IMR-90 (cell line): ENCODE data around the gene UBL4B. TPM values are rescaled to one million over a fixed set of nuclear protein-coding genes. Genes with fewer than 3 reads are reported as not detected.

Experiments
- ATAC-seq: fragments of 200-7000 bp; cut with Tn5 transposase; 2 replicates; pipeline ENCODE4 v1.9.1; 2020; ENCODE audit warnings: low read depth, mild to moderate bottlenecking, moderate library complexity
- BruUV-seq: library from RNA; stranded (reverse); fragments of 400-500 nt; replicated peaks from 2 replicates; lab custom pipeline; 2021; lab: Mats Ljungman, UMichigan
- CTCF ChIA-PET: fragments of 300-600 bp; formaldehyde crosslinking; extraction: SDS; loops from one replicate; lab custom pipeline; 2021; ENCODE audit warnings: antibody characterized with exemption; lab: Yijun Ruan, JAX
- POLR2A ChIA-PET: fragments of 300-600 bp; sonication (Branson Sonifier 250); formaldehyde crosslinking; loops from one replicate; lab custom pipeline; 2022; ENCODE audit warnings: antibody characterized with exemption; ENCODE audit not compliant: unreplicated experiment; lab: Charles Lee
- DNase-seq: peaks from one replicate; pipeline ENCODE4 v3.0.0; 2013
- H2AFZ ChIP-seq: replicated peaks from 2 replicates; pipeline ENCODE3; 2013; ENCODE audit warnings: low read length, mild to moderate bottlenecking; ENCODE audit not compliant: poor library complexity
- H2AK5ac ChIP-seq: 2 replicates; pipeline ENCODE4 v1.6.1; 2013; ENCODE audit warnings: low read depth, low read length, inconsistent platforms
- H2AK9ac ChIP-seq: replicated peaks from 2 replicates; pipeline ENCODE3; 2013; ENCODE audit warnings: mild to moderate bottlenecking, low read depth, low read length, moderate library complexity; ENCODE audit not compliant: poor library complexity
- H2BK120ac ChIP-seq: 2 replicates; pipeline ENCODE4 v1.6.1; 2013; ENCODE audit warnings: low read depth, low read length, inconsistent platforms
- H2BK15ac ChIP-seq: 3 replicates; pipeline ENCODE4 v1.6.1; 2013; ENCODE audit warnings: low read depth, low read length, inconsistent platforms
- H2BK20ac ChIP-seq: 2 replicates; pipeline ENCODE4 v1.6.1; 2013; ENCODE audit warnings: low read depth, mild to moderate bottlenecking, inconsistent platforms, low read length, moderate library complexity
- H2BK5ac ChIP-seq: 2 replicates; pipeline ENCODE4 v1.6.1; 2013; ENCODE audit warnings: mild to moderate bottlenecking, low read depth, low read length, inconsistent platforms; ENCODE audit not compliant: poor library complexity, severe bottlenecking
- H3K14ac ChIP-seq: replicated peaks from 2 replicates; pipeline ENCODE4 v1.6.1; 2013; ENCODE audit warnings: low read depth, low read length, inconsistent platforms
- H3K18ac ChIP-seq: 2 replicates; pipeline ENCODE4 v1.6.1; 2013; ENCODE audit warnings: low read depth, low read length, control low read depth
- H3K23ac ChIP-seq: 2 replicates; pipeline ENCODE4 v1.6.1; 2013; ENCODE audit warnings: low read depth, low read length, inconsistent platforms
- H3K27ac ChIP-seq: 2 replicates; pipeline ENCODE4 v1.5.1; 2013; ENCODE audit warnings: mild to moderate bottlenecking, control low read depth, low read length; ENCODE audit not compliant: insufficient read depth
- H3K27me3 ChIP-seq: 2 replicates; pipeline ENCODE4 v1.6.1; 2013; ENCODE audit warnings: low read length; ENCODE audit not compliant: control insufficient read depth, insufficient read depth
- H3K36me3 ChIP-seq: 2 replicates; pipeline ENCODE4 v1.6.1; 2013; ENCODE audit warnings: low read length, mixed read lengths; ENCODE audit not compliant: control insufficient read depth, insufficient read depth
- H3K4ac ChIP-seq: 2 replicates; pipeline ENCODE4 v1.6.1; 2013; ENCODE audit warnings: low read depth, low read length, inconsistent platforms
- H3K4me1 ChIP-seq: 2 replicates; pipeline ENCODE4 v1.6.1; 2013; ENCODE audit warnings: low read length, mixed read lengths; ENCODE audit not compliant: control insufficient read depth, insufficient read depth
- H3K4me2 ChIP-seq: 2 replicates; pipeline ENCODE4 v1.6.1; 2013; ENCODE audit warnings: low read depth, mild to moderate bottlenecking, control low read depth, low read length, moderate library complexity
- H3K4me3 ChIP-seq: 2 replicates; pipeline ENCODE4 v1.5.1; 2013; ENCODE audit warnings: low read depth, mild to moderate bottlenecking, control low read depth, low read length, moderate library complexity; ENCODE audit not compliant: insufficient read depth
- H3K56ac ChIP-seq: 2 replicates; pipeline ENCODE4 v1.6.1; 2013; ENCODE audit warnings: low read length, inconsistent platforms; ENCODE audit not compliant: insufficient read depth; ENCODE audit errors: extremely low read depth
- H3K79me1 ChIP-seq, 2 experiments: 2 replicates each; pipeline ENCODE4 v1.6.1; 2013; ENCODE audit warnings: low read length in 2 of 2, inconsistent platforms in 1 of 2, low read depth in 1 of 2
- H3K9ac ChIP-seq: 2 replicates; pipeline ENCODE4 v1.6.1; 2013; ENCODE audit warnings: low read depth, low read length, control low read depth
- H3K9me1 ChIP-seq: 2 replicates; pipeline ENCODE4 v1.6.1; 2013; ENCODE audit warnings: low read length, inconsistent platforms; ENCODE audit not compliant: insufficient read depth
- H3K9me3 ChIP-seq: 2 replicates; pipeline ENCODE4 v1.6.1; 2013; ENCODE audit warnings: low read length; ENCODE audit not compliant: control insufficient read depth, insufficient read depth
- H4K20me1 ChIP-seq: 2 replicates; pipeline ENCODE4 v1.6.1; 2013; ENCODE audit warnings: low read length, inconsistent platforms; ENCODE audit not compliant: insufficient read depth
- H4K5ac ChIP-seq: 2 replicates; pipeline ENCODE4 v1.6.1; 2013; ENCODE audit warnings: mild to moderate bottlenecking, low read depth, low read length, control low read depth
- H4K8ac ChIP-seq, 2 experiments: 2 replicates each; pipeline ENCODE4 v1.6.1; 2013; ENCODE audit warnings: low read depth in 2 of 2, low read length in 2 of 2, control low read depth in 1 of 2, inconsistent platforms in 1 of 2
- H4K91ac ChIP-seq: 2 replicates; pipeline ENCODE4 v1.6.1; 2013; ENCODE audit warnings: low read depth, low read length, inconsistent platforms; ENCODE audit not compliant: insufficient read depth
- MAZ ChIP-seq: IDR thresholded peaks from 2 replicates; pipeline ENCODE4 v1.6.1; 2012; ENCODE audit warnings: low read depth, mild to moderate bottlenecking, low read length, improper control_type of control experiment, moderate library complexity, borderline replicate concordance
- MXI1 ChIP-seq: IDR thresholded peaks from 2 replicates; pipeline ENCODE4 v1.6.1; 2012; ENCODE audit warnings: low read depth, mild to moderate bottlenecking, low read length, moderate library complexity, borderline replicate concordance
- RFX5 ChIP-seq: IDR thresholded peaks from 2 replicates; pipeline ENCODE4 v1.8.0; 2012; ENCODE audit warnings: low read depth, mild to moderate bottlenecking, low read length, moderate library complexity
- WGBS, 2 experiments: methylation state at CpG; one replicate each; pipeline versions ENCODE4 v1.1.5 to v1.1.7; 2013; ENCODE audit warnings: missing lambda C conversion rate in 2 of 2; ENCODE audit not compliant: insufficient read length in 1 of 2; ENCODE audit errors: extremely low coverage in 2 of 2; 5-methylcytosine and 5-hydroxymethylcytosine counted together
- dilution Hi-C: fragments of 300-500 bp; cut with HindIII; formaldehyde crosslinking; loops from one replicate; pipeline ENCODE4 v1.14.3; 2018; ENCODE audit warnings: low sequenced_read_pairs; ENCODE audit not compliant: unreplicated experiment
- in situ Hi-C: fragments of 300-500 bp; cut with MboI; formaldehyde crosslinking; loops from 3 replicates; pipeline ENCODE4 v1.14.3; 2019; ENCODE audit warnings: low sequenced_read_pairs, inconsistent platforms, mixed read lengths
- intact Hi-C: fragments of 100-400 bp; cut with micrococcal nuclease; formaldehyde crosslinking; loops from 2 replicates; pipeline ENCODE4 v1.10.0; 2022
- polyA plus RNA-seq, 3 experiments: library from polyadenylated mRNA; depleted of rRNA; stranded (reverse); fragments of >200 nt; gene quantifications; 2 replicates each; pipeline ENCODE4 v1.2.3, GENCODE V29; 2012; ENCODE audit warnings: low replicate concordance in 1 of 3
- total RNA-seq: library from RNA; depleted of rRNA; stranded (reverse); fragments of >200 nt; gene quantifications from 2 replicates; pipeline ENCODE4 v1.2.3, GENCODE V29; 2012; rRNA removed
- TF ChIP-seq, protein P1 (sequence below): fragments of 150-350 bp; IDR thresholded peaks from 2 replicates; pipeline ENCODE4 v1.6.1; 2017; ENCODE audit warnings: mild to moderate bottlenecking, antibody characterized with exemption, low read length, low read depth

The UBL4B gene
- total and polyA plus RNA-seq, 2 of the 4 experiments (the other 2 are of a cell fraction) = not detected

- no peak overlapping the region for H3K4me3 ChIP-seq
- intact Hi-C loops (no loop called here), dilution Hi-C loops (no loop called here), in situ Hi-C loops (no loop called here)
- H3K9ac ChIP-seq = no peak overlapping the region
- no peaks in the 10 kb centered on the region for H3K36me3 ChIP-seq
- H3K79me1 ChIP-seq = no peaks in the 10 kb centered on the region
- H4K8ac ChIP-seq = no peak overlapping the region
- WGBS, 2 experiments = 62% methylated on average over 2 of the region's 11 CpGs; no CpG with 5 or more reads in 1 of the 2 experiments
- H3K4ac ChIP-seq = no peak overlapping the region
- TF ChIP-seq, protein P1, sequence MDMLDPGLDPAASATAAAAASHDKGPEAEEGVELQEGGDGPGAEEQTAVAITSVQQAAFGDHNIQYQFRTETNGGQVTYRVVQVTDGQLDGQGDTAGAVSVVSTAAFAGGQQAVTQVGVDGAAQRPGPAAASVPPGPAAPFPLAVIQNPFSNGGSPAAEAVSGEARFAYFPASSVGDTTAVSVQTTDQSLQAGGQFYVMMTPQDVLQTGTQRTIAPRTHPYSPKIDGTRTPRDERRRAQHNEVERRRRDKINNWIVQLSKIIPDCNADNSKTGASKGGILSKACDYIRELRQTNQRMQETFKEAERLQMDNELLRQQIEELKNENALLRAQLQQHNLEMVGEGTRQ = no peak
- TF ChIP-seq MAZ (no peak), MXI1 (no peak), RFX5 (no peak)
- no peak overlapping the region for H3K4me2 ChIP-seq
- no peak overlapping the region for H4K5ac ChIP-seq
- H2BK5ac ChIP-seq = no peak overlapping the region
- H2AK5ac ChIP-seq = no peak overlapping the region
- POLR2A ChIA-PET = no interaction called here
- no peak overlapping the region for H2AK9ac ChIP-seq
- no peak overlapping the region for H4K91ac ChIP-seq
- no peak overlapping the region for H3K23ac ChIP-seq
- no peak overlapping the region for H3K56ac ChIP-seq
- no peak for DNase-seq
- BruUV-seq = no TSS peak
- H3K18ac ChIP-seq = no peak overlapping the region
- CTCF ChIA-PET = no interaction called here
- H2BK120ac ChIP-seq = no peak overlapping the region
- H3K9me3 ChIP-seq = no peaks in the 10 kb centered on the region
- H4K20me1 ChIP-seq = no peaks in the 10 kb centered on the region
- H2BK15ac ChIP-seq = no peak overlapping the region
- no peak for ATAC-seq
- no peak overlapping the region for H3K14ac ChIP-seq
- H2BK20ac ChIP-seq = no peak overlapping the region
- H3K9me1 ChIP-seq = no peaks in the 10 kb centered on the region
- H2AFZ ChIP-seq = no peak overlapping the region
- no peak overlapping the region for H3K27ac ChIP-seq
- peaks cover 19% of the 10 kb centered on the region for H3K27me3 ChIP-seq
- no peaks in the 10 kb centered on the region for H3K4me1 ChIP-seq
Measured at GRCh38 chr1:110161849-110162248, 49.6 kb downstream of the UBL4B start.

Other genes with a start within 250 kb of the UBL4B start
- gene CSF1, start 201.6 kb upstream of the UBL4B start, total RNA-seq = 9.4 and 14.3 TPM in 2 replicates
- 22.0 and 25.6 TPM in 2 replicates for gene CSF1, start 201.6 kb upstream of the UBL4B start, polyA plus RNA-seq (2012; rRNA removed)
- 73.9 and 76.0 TPM in 2 replicates for gene AHCYL1, start 127.7 kb upstream of the UBL4B start, total RNA-seq
- gene AHCYL1, start 127.7 kb upstream of the UBL4B start, polyA plus RNA-seq (2012; rRNA removed) = 63.9 and 75.1 TPM in 2 replicates
- 31.4 and 33.5 TPM in 2 replicates for gene STRIP1, start 77.8 kb upstream of the UBL4B start, total RNA-seq
- gene STRIP1, start 77.8 kb upstream of the UBL4B start, polyA plus RNA-seq (2012; rRNA removed) = 28.6 and 30.4 TPM in 2 replicates
- gene ALX3, start 41.8 kb upstream of the UBL4B start, total RNA-seq = not detected in 2 replicates
- not detected in 2 replicates for gene ALX3, start 41.8 kb upstream of the UBL4B start, polyA plus RNA-seq (2012; rRNA removed)
- 0.54 and 0.83 TPM in 2 replicates for gene SLC6A17, start 38.1 kb downstream of the UBL4B start, total RNA-seq
- gene SLC6A17, start 38.1 kb downstream of the UBL4B start, polyA plus RNA-seq (2012; rRNA removed) = 0.82 and 1.8 TPM in 2 replicates
- 0.18 and 0.28 TPM in 2 replicates for gene KCNC4, start 97.9 kb downstream of the UBL4B start, total RNA-seq
- 1.9 and 2.3 TPM in 2 replicates for gene KCNC4, start 97.9 kb downstream of the UBL4B start, polyA plus RNA-seq (2012; rRNA removed)
- gene RBM15, start 226.9 kb downstream of the UBL4B start, total RNA-seq = 31.7 and 32.2 TPM in 2 replicates
- 6.2 and 6.3 TPM in 2 replicates for gene RBM15, start 226.9 kb downstream of the UBL4B start, polyA plus RNA-seq (2012; rRNA removed)